NT2/D1 (cell line): ENCODE measurements around the gene KLHL1.

Source experiments
- DNase-seq: peaks from one replicate; pipeline ENCODE4 v3.0.0-alpha.2; 2011; ENCODE audit warnings: low read depth, low spot score
- H3K27me3 ChIP-seq: 2 replicates; pipeline ENCODE4 v1.6.0; 2011; ENCODE audit warnings: mild to moderate bottlenecking; ENCODE audit not compliant: insufficient read length, insufficient read depth
- H3K36me3 ChIP-seq: 2 replicates; pipeline ENCODE4 v1.6.1; 2011; ENCODE audit warnings: mild to moderate bottlenecking, low read length, mixed read lengths; ENCODE audit not compliant: insufficient read depth, insufficient read length
- H3K4me1 ChIP-seq: 2 replicates; pipeline ENCODE4 v1.5.1; 2011; ENCODE audit not compliant: insufficient read depth, insufficient read length
- H3K4me3 ChIP-seq: 2 replicates; pipeline ENCODE4 v1.5.1; 2011; ENCODE audit warnings: low read depth; ENCODE audit not compliant: insufficient read length
- H3K9ac ChIP-seq: 2 replicates; pipeline ENCODE4 v1.6.0; 2011; ENCODE audit warnings: low read depth; ENCODE audit not compliant: insufficient read length
- H3K9me3 ChIP-seq: 2 replicates; pipeline ENCODE4 v1.5.1; 2011; ENCODE audit warnings: mild to moderate bottlenecking, low read length; ENCODE audit not compliant: insufficient read depth
- SUZ12 ChIP-seq: IDR thresholded peaks from 2 replicates; pipeline ENCODE4 v1.6.1; 2011; ENCODE audit not compliant: insufficient read length, insufficient read depth; ENCODE audit errors: extremely low read depth
- YY1 ChIP-seq: IDR thresholded peaks from 2 replicates; pipeline ENCODE4 v1.6.1; 2011; ENCODE audit not compliant: insufficient read length, insufficient read depth
- ZNF274 ChIP-seq: IDR thresholded peaks from 2 replicates; pipeline ENCODE4 v1.6.1; 2011; ENCODE audit warnings: mild to moderate bottlenecking, low read depth, low read length

KLHL1 gene

DNA sequence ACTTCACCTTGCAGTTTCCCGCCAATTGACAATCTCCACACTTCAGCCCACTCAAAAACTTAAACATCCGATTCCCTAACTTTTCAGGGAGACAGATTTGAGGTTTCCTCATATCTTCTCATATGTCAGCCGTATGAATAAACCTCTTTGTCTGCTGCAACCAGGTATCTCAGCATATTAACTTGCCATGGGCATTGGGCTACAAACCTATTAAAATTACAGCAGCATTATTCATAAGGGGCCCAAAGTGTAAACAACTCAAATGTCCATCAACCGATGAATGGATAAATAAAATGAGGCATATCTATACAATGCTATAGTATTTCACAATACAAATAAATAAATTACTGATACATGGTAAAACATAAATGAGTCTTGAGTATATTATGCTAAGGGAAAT, 180.0 kb downstream of the KLHL1 start:
- no peaks in the 10 kb centered on the region for H3K36me3 ChIP-seq
- H3K27me3 ChIP-seq: no peaks in the 10 kb centered on the region
- H3K9ac ChIP-seq: no peak overlapping the region
- no peaks in the 10 kb centered on the region for H3K9me3 ChIP-seq
- DNase-seq: no peak
- TF ChIP-seq SUZ12: no peak
- TF ChIP-seq ZNF274: no peak
- TF ChIP-seq YY1: no peak
- no peak overlapping the region for H3K4me3 ChIP-seq
- no peaks in the 10 kb centered on the region for H3K4me1 ChIP-seq

DNA sequence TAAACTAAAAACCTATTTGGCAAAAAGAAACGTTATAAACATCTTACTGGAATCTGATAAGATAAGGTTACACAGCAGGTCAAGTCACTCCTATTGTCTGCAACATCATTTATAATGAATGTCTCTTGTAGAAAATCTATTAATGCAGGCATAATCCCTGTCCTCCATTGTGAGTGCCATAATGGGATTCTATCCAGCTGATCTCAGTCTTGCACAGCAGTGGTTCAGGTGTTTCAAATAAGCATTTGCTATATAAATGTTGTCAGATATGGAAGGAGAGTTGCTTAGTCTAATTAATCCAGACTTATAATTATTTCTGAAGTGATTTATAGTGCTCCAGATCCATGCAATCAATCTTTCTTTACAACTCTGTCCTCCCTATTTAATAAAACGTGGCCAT, 187.1 kb downstream of the KLHL1 start:
- DNase-seq: no peak
- Histone ChIP-seq H3K9me3 (no peaks in the 10 kb centered on the region), H3K9ac (no peak overlapping the region)

DNA sequence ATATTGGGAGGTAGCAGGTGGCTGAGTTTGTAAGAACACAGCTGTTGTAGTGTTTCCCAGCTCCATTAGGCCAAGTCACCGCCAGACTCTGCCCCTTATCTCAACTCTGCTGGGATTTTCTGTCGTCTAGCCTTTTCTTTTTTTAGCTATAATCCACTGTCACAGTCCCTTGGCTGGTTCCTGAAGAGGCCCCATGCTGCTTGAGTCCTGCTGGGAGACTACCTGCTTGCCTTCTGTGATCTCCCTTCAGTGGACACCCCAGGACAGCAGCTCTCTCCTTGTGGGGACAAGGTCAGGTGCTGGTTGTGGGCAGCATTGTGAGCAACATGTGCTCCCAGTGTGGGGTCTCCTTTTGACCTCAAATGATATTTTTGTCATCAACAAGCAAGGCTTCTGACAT, 195.6 kb downstream of the KLHL1 start:
- no peak overlapping the region for H3K4me3 ChIP-seq
- no peak for DNase-seq
- no peaks in the 10 kb centered on the region for H3K9me3 ChIP-seq
- H3K36me3 ChIP-seq: no peaks in the 10 kb centered on the region
- no peaks in the 10 kb centered on the region for H3K27me3 ChIP-seq
- no peak for TF ChIP-seq YY1
- H3K9ac ChIP-seq: no peak overlapping the region
- H3K4me1 ChIP-seq: no peaks in the 10 kb centered on the region

More for the DNA sequence above, 187.1 kb downstream of the KLHL1 start:
- Histone ChIP-seq H3K4me1 (no peaks in the 10 kb centered on the region), H3K4me3 (no peak overlapping the region), H3K36me3 (no peaks in the 10 kb centered on the region), H3K27me3 (no peaks in the 10 kb centered on the region)
- no peak for TF ChIP-seq ZNF274
- TF ChIP-seq YY1: no peak
- TF ChIP-seq SUZ12: no peak

DNA sequence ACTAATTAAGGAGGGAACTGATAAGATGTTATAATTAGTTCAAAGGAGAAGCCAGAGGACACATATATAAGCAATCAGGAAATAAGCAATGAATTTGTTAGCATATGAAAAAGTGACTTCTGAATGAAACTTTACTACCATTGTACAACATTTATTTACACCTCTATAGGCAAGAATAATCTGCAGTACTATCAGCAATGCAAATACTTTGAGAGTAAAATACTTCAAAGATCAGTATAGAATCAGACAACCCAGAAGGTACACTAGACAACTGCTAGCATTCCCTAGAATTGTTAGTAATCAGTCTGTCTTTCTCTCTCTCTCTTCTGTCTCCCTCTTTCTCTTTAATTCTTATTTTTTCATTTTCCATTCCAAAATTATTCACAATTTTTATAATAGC, 197.5 kb downstream of the KLHL1 start:
- H3K4me3 ChIP-seq: no peak overlapping the region
- no peaks in the 10 kb centered on the region for H3K9me3 ChIP-seq
- DNase-seq: no peak
- H3K4me1 ChIP-seq: no peaks in the 10 kb centered on the region
- TF ChIP-seq YY1 (no peak), ZNF274 (no peak), SUZ12 (no peak)
- no peaks in the 10 kb centered on the region for H3K27me3 ChIP-seq
- H3K9ac ChIP-seq: no peak overlapping the region
- H3K36me3 ChIP-seq: no peaks in the 10 kb centered on the region

DNA sequence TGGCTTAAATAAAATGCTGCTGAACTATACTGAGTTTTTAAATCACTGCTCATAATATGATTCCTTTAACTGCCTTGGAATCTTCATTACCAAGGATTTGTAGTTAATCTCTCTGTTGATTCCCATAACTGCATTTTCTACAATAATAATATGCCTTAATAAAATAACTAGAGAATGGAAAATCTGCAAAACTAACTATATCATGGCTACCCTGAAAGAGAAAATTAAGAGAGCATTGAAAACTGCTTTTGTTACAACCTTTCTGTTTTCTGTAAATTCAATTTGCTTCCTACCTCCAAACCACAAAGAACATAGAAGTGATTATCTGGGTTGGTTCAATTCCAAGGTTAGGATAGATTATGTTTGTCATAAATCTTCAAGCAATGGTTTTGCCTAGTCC, 203.5 kb downstream of the KLHL1 start:
- H3K9me3 ChIP-seq: no peaks in the 10 kb centered on the region
- H3K36me3 ChIP-seq: no peaks in the 10 kb centered on the region
- TF ChIP-seq SUZ12 (no peak), ZNF274 (no peak), YY1 (no peak)
- no peak overlapping the region for H3K9ac ChIP-seq
- H3K4me3 ChIP-seq: no peak overlapping the region
- no peaks in the 10 kb centered on the region for H3K27me3 ChIP-seq
- H3K4me1 ChIP-seq: no peaks in the 10 kb centered on the region
- DNase-seq: no peak

DNA sequence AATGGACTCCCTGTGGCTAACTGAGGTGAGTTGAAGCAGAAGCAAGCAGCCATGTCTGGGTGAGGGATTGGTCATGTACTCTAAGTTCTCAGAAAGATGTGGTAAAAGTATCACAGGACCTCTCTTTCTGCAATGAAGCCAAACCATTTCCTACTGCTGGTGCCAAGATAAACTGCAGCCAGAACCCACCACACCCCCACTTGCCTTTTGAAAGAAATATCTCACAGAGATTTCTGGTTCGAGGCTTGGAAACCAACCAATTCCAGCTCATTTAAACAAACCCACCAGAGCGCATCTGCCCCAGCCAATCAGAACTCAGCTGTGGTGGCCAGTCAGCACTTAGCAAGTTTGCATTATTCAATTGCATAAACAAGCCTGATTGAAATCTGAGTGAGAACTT, 205.2 kb downstream of the KLHL1 start:
- no peaks in the 10 kb centered on the region for H3K27me3 ChIP-seq
- no peak for TF ChIP-seq SUZ12
- no peak for TF ChIP-seq ZNF274
- no peak for TF ChIP-seq YY1
- H3K36me3 ChIP-seq: no peaks in the 10 kb centered on the region
- H3K9ac ChIP-seq: no peak overlapping the region
- H3K9me3 ChIP-seq: no peaks in the 10 kb centered on the region
- H3K4me3 ChIP-seq: no peak overlapping the region
- H3K4me1 ChIP-seq: no peaks in the 10 kb centered on the region
- no peak for DNase-seq

DNA sequence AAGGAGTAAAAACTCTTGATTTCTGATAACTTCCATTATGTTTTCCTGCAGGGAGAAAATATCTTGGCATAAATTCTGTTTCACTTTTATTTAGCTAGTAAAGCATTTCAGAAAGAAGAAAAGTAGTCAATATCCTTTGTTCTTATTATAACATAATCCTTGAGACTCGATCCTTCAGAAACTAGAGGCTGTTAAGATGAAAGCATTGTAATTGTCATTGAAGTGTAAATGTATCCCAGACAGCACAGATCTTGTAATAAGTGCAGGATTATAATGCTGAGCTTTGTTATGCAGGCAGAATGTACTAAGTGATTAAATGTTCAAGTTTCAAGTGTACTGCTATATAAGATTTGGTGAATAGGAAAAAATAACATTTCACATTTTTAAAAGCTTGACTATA, 225.8 kb downstream of the KLHL1 start:
- Histone ChIP-seq H3K4me3 (no peak overlapping the region), H3K27me3 (no peaks in the 10 kb centered on the region), H3K9me3 (no peaks in the 10 kb centered on the region), H3K9ac (no peak overlapping the region), H3K4me1 (no peaks in the 10 kb centered on the region), H3K36me3 (no peaks in the 10 kb centered on the region)
- no peak for DNase-seq
- TF ChIP-seq YY1 (no peak), SUZ12 (no peak), ZNF274 (no peak)

DNA sequence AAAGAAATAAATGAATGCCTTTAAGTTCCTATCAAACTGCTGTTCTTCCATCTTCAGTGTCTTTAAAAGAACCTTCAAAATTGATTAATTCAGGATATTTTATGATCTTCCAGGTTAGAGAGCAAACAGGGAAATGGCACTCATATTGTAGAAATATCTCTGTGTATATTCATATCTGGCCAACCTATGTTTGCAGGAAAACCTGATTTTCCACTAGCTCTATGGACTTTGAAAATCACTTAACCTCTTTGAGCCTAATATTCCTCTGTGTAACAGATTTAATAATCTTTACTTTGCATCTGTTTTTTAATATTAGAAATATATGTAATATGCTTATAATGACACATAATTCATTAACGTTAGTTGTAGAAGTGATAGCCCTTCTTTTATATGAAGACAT, 228.3 kb downstream of the KLHL1 start:
- Histone ChIP-seq H3K4me1 (no peaks in the 10 kb centered on the region), H3K9me3 (no peaks in the 10 kb centered on the region), H3K9ac (no peak overlapping the region), H3K27me3 (no peaks in the 10 kb centered on the region), H3K4me3 (no peak overlapping the region), H3K36me3 (no peaks in the 10 kb centered on the region)
- no peak for DNase-seq
- TF ChIP-seq YY1: no peak
- no peak for TF ChIP-seq ZNF274
- TF ChIP-seq SUZ12: no peak
